ENCODE data around the gene PSG5. TPM values are rescaled to one million over a fixed set of nuclear protein-coding genes. Genes with fewer than 3 reads are reported as not detected.

The PSG5 gene
- polyA plus RNA-seq, 3 donors = 0.67 TPM; not detected in 2

Other genes starting within 250 kb of the PSG5 start
- gene PSG7, start 249.3 kb downstream of the PSG5 start, polyA plus RNA-seq (ENCODE audit: insufficient read length in 3 of 3) = under 1 TPM in 1 of 3 donors, not detected in 2; 0.35 TPM
- gene PSG11, start 160.1 kb downstream of the PSG5 start, polyA plus RNA-seq (ENCODE audit: insufficient read length in 3 of 3) = under 1 TPM in 1 of 3 donors, not detected in 2; 0.18 TPM
- not detected for gene PSG2, start 103.8 kb downstream of the PSG5 start, polyA plus RNA-seq (ENCODE audit: insufficient read length in 3 of 3)
- under 1 TPM in 1 of 3 donors, not detected in 2; 0.28 TPM for gene PSG4, start 19.1 kb upstream of the PSG5 start, polyA plus RNA-seq (ENCODE audit: insufficient read length in 3 of 3)
- under 1 TPM in 1 of 3 donors, not detected in 2; 0.22 TPM for gene PSG9, start 83.0 kb upstream of the PSG5 start, polyA plus RNA-seq (ENCODE audit: insufficient read length in 3 of 3)
- under 1 TPM in 2 of 3 donors, not detected in 1; 0.28 to 0.40 TPM for gene CD177, start 167.2 kb upstream of the PSG5 start, polyA plus RNA-seq (ENCODE audit: insufficient read length in 3 of 3)
- gene TEX101, start 228.4 kb upstream of the PSG5 start, polyA plus RNA-seq (ENCODE audit: insufficient read length in 3 of 3) = not detected

Measured in right renal cortex interstitium (tissue), 3 donors.